K562 (cell line): ENCODE measurements around the gene BTN3A1. TPM values are rescaled to one million over a fixed set of nuclear protein-coding genes. Genes with fewer than 3 reads are reported as not detected.

Experiments
- BRD4 ChIP-seq: fragments of 200-600 bp; sonication (generic); IDR thresholded peaks from 2 replicates; pipeline ENCODE4 v1.6.1; 2017; ENCODE audit warnings: inconsistent platforms
- CBFA2T2 ChIP-seq: fragments of 450-650 bp; conservative IDR thresholded peaks from 2 replicates; pipeline ENCODE4 v1.6.1; 2017; ENCODE audit warnings: mild to moderate bottlenecking
- CBX3 ChIP-seq, 2 experiments: IDR thresholded peaks; 1 replicate in 1 of 2; 2 replicates in 1 of 2; pipeline ENCODE4 v1.6.1; 2012; ENCODE audit warnings: inconsistent platforms in 2 of 2, low read length in 2 of 2, borderline replicate concordance in 1 of 2, control low read depth in 1 of 2
- CEBPZ ChIP-seq: fragments of 150-350 bp; IDR thresholded peaks from 2 replicates; pipeline ENCODE4 v1.6.1; 2014; ENCODE audit warnings: low read depth, mild to moderate bottlenecking, low read length, borderline replicate concordance
- CLOCK ChIP-seq: fragments of 250-450 bp; sonication (Bioruptor Pico); IDR thresholded peaks from 2 replicates; pipeline ENCODE4 v1.4.0; 2020; ENCODE audit warnings: mild to moderate bottlenecking, moderate library complexity, borderline replicate concordance
- DMBX1 ChIP-seq: fragments of 250-450 bp; sonication (Bioruptor Pico); IDR thresholded peaks from 2 replicates; pipeline ENCODE4 v1.8.0; 2022; ENCODE audit warnings: inconsistent platforms, mild to moderate bottlenecking, moderate library complexity, borderline replicate concordance
- ETV5 ChIP-seq: sonication (generic); formaldehyde crosslinking; IDR thresholded peaks from 2 replicates; pipeline ENCODE4 v1.4.0; 2020; ENCODE audit warnings: low read depth, mild to moderate bottlenecking, missing genetic modification reagents
- FOXJ2 ChIP-seq: fragments of 200-800 bp; sonication (Bioruptor generic); IDR thresholded peaks from 2 replicates; pipeline ENCODE4 v1.6.1; 2016; ENCODE audit warnings: missing genetic modification characterization, missing compliant biosample characterization
- HES1 ChIP-seq: fragments of 450-650 bp; IDR thresholded peaks from 2 replicates; pipeline ENCODE4 v1.6.1; 2016; ENCODE audit warnings: low read depth, mild to moderate bottlenecking, moderate library complexity
- HINFP ChIP-seq: fragments of 450-650 bp; conservative IDR thresholded peaks from 2 replicates; pipeline ENCODE4 v1.6.1; 2016; ENCODE audit warnings: missing genetic modification characterization, low read depth, mild to moderate bottlenecking, control low read depth, missing compliant biosample characterization
- HNRNPH1 ChIP-seq: fragments of 200-400 bp; formaldehyde crosslinking; optimal IDR thresholded peaks from 2 replicates; pipeline ENCODE3; 2017; ENCODE audit warnings: low read depth, mild to moderate bottlenecking, low read length, moderate library complexity
- HNRNPK ChIP-seq: fragments of 200-400 bp; formaldehyde crosslinking; IDR thresholded peaks from one replicate; pipeline ENCODE4 v1.6.1; 2018; ENCODE audit warnings: mild to moderate bottlenecking, low read depth, low read length; ENCODE audit not compliant: poor library complexity, severe bottlenecking
- MAFG ChIP-seq: fragments of 450-650 bp; conservative IDR thresholded peaks from 2 replicates; pipeline ENCODE4 v1.6.1; 2016; ENCODE audit warnings: missing genetic modification characterization, missing compliant biosample characterization
- PHF20 ChIP-seq: fragments of 450-650 bp; IDR thresholded peaks from 2 replicates; pipeline ENCODE4 v1.6.1; 2018; ENCODE audit not compliant: partially characterized antibody
- TRIM28 ChIP-seq: fragments of 450-650 bp; IDR thresholded peaks from 2 replicates; pipeline ENCODE4 v1.6.1; 2017
- ZFX ChIP-seq: sonication (generic); formaldehyde crosslinking; IDR thresholded peaks from 2 replicates; pipeline ENCODE4 v1.8.0; 2022; ENCODE audit warnings: mild to moderate bottlenecking, missing genetic modification reagents, moderate library complexity
- ZNF316 ChIP-seq: fragments of 450-650 bp; IDR thresholded peaks from 2 replicates; pipeline ENCODE4 v1.6.1; 2016
- polyA plus RNA-seq, 8 experiments: library from polyadenylated mRNA; depleted of rRNA in 4 of 8; stranded (reverse) in 5 of 8; unstranded in 3 of 8; fragments of >200 nt; fragmentation: Nextera tagmentation in 2 of 8; fragmentation: Illumina TruSeq in 1 of 8; extraction: Ambion mirVana in 2 of 8; extraction: Trizol in 1 of 8; gene quantifications; 2 replicates each; pipeline versions ENCODE4 v1.2.1 to v1.2.3, GENCODE V29; 2011 to 2014; ENCODE audit warnings: inconsistent platforms in 1 of 8, missing spikeins in 1 of 8
- total RNA-seq, 7 experiments: library from RNA; depleted of rRNA in 6 of 7; stranded (reverse); fragments of >200 nt in 6 of 7; fragmentation: Illumina TruSeq in 2 of 7; extraction: Trizol in 2 of 7; gene quantifications; 2 replicates each; pipeline versions ENCODE4 v1.2.1 to v1.2.3, GENCODE V29; 2011 to 2021; ENCODE audit warnings: low replicate concordance in 1 of 7

BTN3A1 gene
- total and polyA plus RNA-seq, 9 of the 15 experiments (the other 6 are each of a cell fraction or from before 2014, with no cell fraction given), result 0.84 to 8.5 (median 3.9) TPM

- TF ChIP-seq CBFA2T2 (no peak), DMBX1 (0 out of 2 replicates have a peak, but pooled peaks have one; percentile 51), ZNF316 (no peak), HES1 (no peak), ZFX (CRISPR knock-in tag) (0 out of 2 replicates have a peak, but pooled peaks have one; percentile 4), HINFP (peak; percentile 59; the same call in 1 of the 2 replicates), ETV5 (0 out of 2 replicates have a peak, but pooled peaks have one; percentile 9), FOXJ2 (tag) (0 out of 2 replicates have a peak, but pooled peaks have one; percentile 25), CEBPZ (no peak), HNRNPK (no peak), CBX3 (IDR thresholded peaks at IDR 0.05; ENCODE audit: borderline replicate concordance in 1 of 2, low read length in 2 of 2) (no peak), CLOCK (CRISPR knock-in tag) (no peak), BRD4 (peak; percentile 36; the same call in 1 of the 2 replicates), PHF20 (peak; percentile 28), MAFG (tag) (no peak), TRIM28 (no peak), HNRNPH1 (no peak)
Measured at GRCh38 chr6:26457264-26457805, 55.3 kb downstream of the BTN3A1 start (continued).
